CD14-positive monocyte (primary cell): ENCODE data around the gene CLTCL1. TPM values are rescaled to one million over a fixed set of nuclear protein-coding genes. Genes with fewer than 3 reads are reported as not detected.
A peak's percentile ranks its signal among the peaks of the same experiment; 100 is the strongest.

Source experiments
- DNase-seq, 3 donors: peaks; one replicate each; pipeline ENCODE4 v3.0.0-alpha.2; 2011 to 2022
- H2AFZ ChIP-seq: 2 replicates; pipeline ENCODE4 v1.6.0; 2012; ENCODE audit warnings: mild to moderate bottlenecking, low read depth, low read length, inconsistent platforms; ENCODE audit not compliant: insufficient read depth, poor library complexity, severe bottlenecking
- H3K27ac ChIP-seq, 2 donors: 1 replicate in 1 of 2; 2 replicates in 1 of 2; pipeline ENCODE4 v1.5.1; 2012 to 2013; ENCODE audit warnings: low read length in 2 of 2, control low read depth in 1 of 2, inconsistent platforms in 1 of 2, low read depth in 1 of 2, mild to moderate bottlenecking in 1 of 2
- H3K27me3 ChIP-seq, 2 donors: one replicate each; pipeline versions ENCODE4 v1.6.0 to v1.6.1; 2011 to 2013; ENCODE audit warnings: low read length in 2 of 2; ENCODE audit not compliant: control insufficient read depth in 2 of 2, insufficient read depth in 2 of 2
- H3K36me3 ChIP-seq, 2 donors: replicated peaks in 1 of 2; 1 replicate in 1 of 2; 2 replicates in 1 of 2; pipeline versions ENCODE4 v1.5.1 to v1.6.1; 2012 to 2013; ENCODE audit warnings: low read length in 2 of 2, control low read depth in 1 of 2, inconsistent platforms in 1 of 2, mild to moderate bottlenecking in 1 of 2; ENCODE audit not compliant: insufficient read depth in 2 of 2, control insufficient read depth in 1 of 2
- H3K4me1 ChIP-seq, 2 donors: 1 replicate in 1 of 2; 2 replicates in 1 of 2; pipeline versions ENCODE4 v1.5.1 to v1.6.1; 2012 to 2013; ENCODE audit warnings: low read length in 2 of 2, control low read depth in 1 of 2, inconsistent platforms in 1 of 2, mild to moderate bottlenecking in 1 of 2, moderate library complexity in 1 of 2; ENCODE audit not compliant: insufficient read depth in 2 of 2, control insufficient read depth in 1 of 2
- H3K4me2 ChIP-seq: replicated peaks from 2 replicates; pipeline ENCODE3; 2012; ENCODE audit warnings: low read length, moderate library complexity, mild to moderate bottlenecking; ENCODE audit not compliant: poor library complexity, severe bottlenecking; ENCODE audit errors: extremely low read depth
- H3K4me3 ChIP-seq, 3 experiments: fragments of 200-600 bp in 1 of 3; sonication (generic) in 1 of 3; replicated peaks in 1 of 3; 1 replicate in 2 of 3; 2 replicates in 1 of 3; pipeline ENCODE4 v1.5.1; 2011 to 2013; ENCODE audit warnings: low read length in 3 of 3, mild to moderate bottlenecking in 3 of 3, control low read depth in 2 of 3, low read depth in 2 of 3, inconsistent platforms in 1 of 3, moderate library complexity in 1 of 3
- H3K79me2 ChIP-seq: 2 replicates; pipeline ENCODE4 v1.6.0; 2012; ENCODE audit warnings: mild to moderate bottlenecking, control low read depth, inconsistent platforms, low read length, moderate library complexity; ENCODE audit not compliant: insufficient read depth
- H3K9ac ChIP-seq: 2 replicates; pipeline ENCODE4 v1.6.0; 2017; ENCODE audit warnings: low read length, mild to moderate bottlenecking; ENCODE audit not compliant: insufficient read depth, poor library complexity, severe bottlenecking
- H3K9me3 ChIP-seq, 2 donors: replicated peaks in 1 of 2; 1 replicate in 1 of 2; 2 replicates in 1 of 2; pipeline versions ENCODE4 v1.5.1 to v1.6.1; 2012 to 2013; ENCODE audit warnings: low read length in 2 of 2, control low read depth in 1 of 2; ENCODE audit not compliant: control insufficient read depth in 1 of 2, insufficient read depth in 1 of 2
- H4K20me1 ChIP-seq: 2 replicates; pipeline ENCODE4 v1.6.0; 2012; ENCODE audit warnings: mild to moderate bottlenecking, low read length, control low read depth, moderate library complexity; ENCODE audit not compliant: insufficient read depth
- H3K27ac Mint-ChIP-seq, 7 donors: one replicate each; pipeline ENCODE4 v1.8.0; 2020; ENCODE audit warnings: mild to moderate bottlenecking in 7 of 7, mixed read lengths in 7 of 7, moderate library complexity in 6 of 7, inconsistent platforms in 2 of 7
- H3K27me3 Mint-ChIP-seq, 3 donors: one replicate each; pipeline ENCODE4 v1.8.0; 2021 to 2022; ENCODE audit warnings: low read depth in 3 of 3, mild to moderate bottlenecking in 3 of 3, mixed read lengths in 3 of 3, moderate library complexity in 3 of 3, inconsistent platforms in 1 of 3
- H3K36me3 Mint-ChIP-seq, 2 donors: one replicate each; pipeline ENCODE4 v1.8.0; 2020; ENCODE audit warnings: mixed read lengths in 2 of 2, inconsistent platforms in 1 of 2, mild to moderate bottlenecking in 1 of 2
- H3K4me1 Mint-ChIP-seq: one replicate; pipeline ENCODE4 v1.8.0; 2020; ENCODE audit warnings: mild to moderate bottlenecking, mixed read lengths
- H3K4me3 Mint-ChIP-seq, 2 donors: one replicate each; pipeline ENCODE4 v1.8.0; 2020; ENCODE audit warnings: mild to moderate bottlenecking in 2 of 2, mixed read lengths in 2 of 2, moderate library complexity in 1 of 2
- H3K9me3 Mint-ChIP-seq, 7 donors: one replicate each; pipeline ENCODE4 v1.8.0; 2020 to 2022; ENCODE audit warnings: mixed read lengths in 7 of 7, mild to moderate bottlenecking in 6 of 7, moderate library complexity in 6 of 7, inconsistent platforms in 2 of 7
- WGBS: methylation state at CpG from one replicate; pipeline ENCODE4 v1.1.5; 2013; ENCODE audit warnings: missing lambda C conversion rate; ENCODE audit not compliant: insufficient coverage; 5-methylcytosine and 5-hydroxymethylcytosine counted together
- intact Hi-C, 2 donors: fragments of 100-400 bp; cut with micrococcal nuclease; formaldehyde crosslinking; loops; one replicate each; pipeline versions ENCODE4 v1.15.0 to v1.15.1; 2023
- polyA plus RNA-seq, 3 donors: library from polyadenylated mRNA; depleted of rRNA in 1 of 3; unstranded in 2 of 3; stranded (reverse) in 1 of 3; fragments of 300-500 nt in 2 of 3; fragments of >200 nt in 1 of 3; fragmentation: Illumina TruSeq in 2 of 3; gene quantifications; 1 replicate in 2 of 3; 2 replicates in 1 of 3; pipeline ENCODE4 v1.2.3, GENCODE V29; 2012 to 2021
- TF ChIP-seq, protein P1 (sequence below): fragments of 200-600 bp; IDR thresholded peaks from one replicate; pipeline ENCODE4 v1.8.0; 2022; ENCODE audit warnings: antibody characterized with exemption, mild to moderate bottlenecking

CLTCL1 gene
- polyA plus RNA-seq, 3 donors: 5.1 to 17.0 (median 6.1) TPM

DNA sequence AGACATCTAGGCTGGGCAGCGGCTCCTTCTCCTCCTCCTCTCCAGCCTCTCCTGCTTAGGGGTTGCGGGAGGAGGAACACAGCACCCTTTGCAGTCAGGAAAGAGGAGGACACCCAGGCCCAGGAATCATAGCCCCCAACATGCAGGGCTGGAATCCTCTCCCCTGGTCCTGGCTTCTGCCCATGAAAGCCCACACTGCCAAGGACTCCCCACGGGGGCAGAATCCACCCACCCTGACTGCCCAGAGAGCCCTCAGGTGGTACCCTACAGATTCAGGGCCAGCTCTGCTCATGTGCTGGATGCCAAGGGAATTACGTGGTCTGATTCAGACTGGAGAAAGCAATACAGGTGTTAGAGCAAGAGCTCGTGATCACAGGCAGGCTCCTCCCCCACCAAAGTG lies 151.5 kb downstream of the CLTCL1 start:
- TF ChIP-seq, protein P1, sequence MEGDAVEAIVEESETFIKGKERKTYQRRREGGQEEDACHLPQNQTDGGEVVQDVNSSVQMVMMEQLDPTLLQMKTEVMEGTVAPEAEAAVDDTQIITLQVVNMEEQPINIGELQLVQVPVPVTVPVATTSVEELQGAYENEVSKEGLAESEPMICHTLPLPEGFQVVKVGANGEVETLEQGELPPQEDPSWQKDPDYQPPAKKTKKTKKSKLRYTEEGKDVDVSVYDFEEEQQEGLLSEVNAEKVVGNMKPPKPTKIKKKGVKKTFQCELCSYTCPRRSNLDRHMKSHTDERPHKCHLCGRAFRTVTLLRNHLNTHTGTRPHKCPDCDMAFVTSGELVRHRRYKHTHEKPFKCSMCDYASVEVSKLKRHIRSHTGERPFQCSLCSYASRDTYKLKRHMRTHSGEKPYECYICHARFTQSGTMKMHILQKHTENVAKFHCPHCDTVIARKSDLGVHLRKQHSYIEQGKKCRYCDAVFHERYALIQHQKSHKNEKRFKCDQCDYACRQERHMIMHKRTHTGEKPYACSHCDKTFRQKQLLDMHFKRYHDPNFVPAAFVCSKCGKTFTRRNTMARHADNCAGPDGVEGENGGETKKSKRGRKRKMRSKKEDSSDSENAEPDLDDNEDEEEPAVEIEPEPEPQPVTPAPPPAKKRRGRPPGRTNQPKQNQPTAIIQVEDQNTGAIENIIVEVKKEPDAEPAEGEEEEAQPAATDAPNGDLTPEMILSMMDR: no peak
- H3K36me3 ChIP-seq: peaks cover 72 to 75% of the 10 kb centered on the region in 2 donors
- no peak overlapping the region for H3K27ac ChIP-seq
- H3K9ac ChIP-seq: no peak overlapping the region
- no peaks in the 10 kb centered on the region for H3K27me3 ChIP-seq
- no peak overlapping the region for H2AFZ ChIP-seq
- Mint-ChIP-seq H3K9me3 (peaks cover 0 to 2% (median 0%) of the 10 kb centered on the region in 7 donors), H3K27me3 (peaks cover 0 to 3% (median 0%) of the 10 kb centered on the region in 3 donors), H3K36me3 (peaks cover 62 to 77% of the 10 kb centered on the region in 2 donors), H3K27ac (peak overlapping the region in 2 of 7 donors; percentile 25 to 67), H3K4me1 (peaks cover 10% of the 10 kb centered on the region), H3K4me3 (no peak overlapping the region)
- H3K9me3 ChIP-seq: no peaks in the 10 kb centered on the region
- H4K20me1 ChIP-seq: no peaks in the 10 kb centered on the region
- 100% methylated on average over 5 of the region's 5 CpGs for WGBS
- H3K4me1 ChIP-seq: peaks cover 10 to 11% of the 10 kb centered on the region in 2 donors
- no peak overlapping the region for H3K4me2 ChIP-seq
- no peak overlapping the region for H3K4me3 ChIP-seq
- intact Hi-C loops: no loop called here
- H3K79me2 ChIP-seq: peaks cover 16% of the 10 kb centered on the region
- DNase-seq: no peak

DNA sequence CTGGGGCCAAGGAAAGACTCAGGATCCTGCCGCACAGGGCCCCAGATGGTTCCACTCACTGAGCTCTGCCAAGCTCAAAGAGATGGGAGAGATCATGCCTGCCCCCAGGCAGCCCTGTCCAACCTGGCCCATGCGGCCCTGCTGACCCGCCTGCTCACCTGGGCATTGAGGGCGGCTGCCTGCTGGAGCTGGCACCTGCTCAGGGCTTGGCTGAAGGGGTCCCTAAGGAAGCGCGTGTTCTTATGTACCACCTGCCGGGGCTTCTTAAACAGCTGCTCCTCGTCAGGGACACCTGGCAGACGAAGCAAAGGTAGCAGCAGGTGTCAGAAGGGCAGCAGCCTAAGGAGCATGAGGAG lies 152.5 kb downstream of the CLTCL1 start:
- no peaks in the 10 kb centered on the region for H3K27me3 ChIP-seq
- no peaks in the 10 kb centered on the region for H3K9me3 Mint-ChIP-seq
- DNase-seq: no peak
- H3K4me1 ChIP-seq: peaks cover 7% of the 10 kb centered on the region in 2 donors
- peak overlapping the region in 1 of 7 donors; percentile 67 for H3K27ac Mint-ChIP-seq
- intact Hi-C loops: no loop called here
- peaks cover 10% of the 10 kb centered on the region for H3K79me2 ChIP-seq
- H4K20me1 ChIP-seq: no peaks in the 10 kb centered on the region
- TF ChIP-seq, protein P1: no peak
- no peak overlapping the region for H2AFZ ChIP-seq
- H3K4me3 ChIP-seq: no peak overlapping the region
- H3K9me3 ChIP-seq: no peaks in the 10 kb centered on the region
- H3K4me3 Mint-ChIP-seq: no peak overlapping the region
- H3K36me3 Mint-ChIP-seq: peaks cover 72 to 87% of the 10 kb centered on the region in 2 donors
- H3K4me2 ChIP-seq: no peak overlapping the region
- 99% methylated on average over 9 of the region's 9 CpGs for WGBS
- H3K27ac ChIP-seq: no peak overlapping the region
- H3K4me1 Mint-ChIP-seq: peaks cover 7% of the 10 kb centered on the region
- peaks cover 0 to 3% (median 0%) of the 10 kb centered on the region in 3 donors for H3K27me3 Mint-ChIP-seq
- H3K36me3 ChIP-seq: peaks cover 82 to 85% of the 10 kb centered on the region in 2 donors
- H3K9ac ChIP-seq: no peak overlapping the region
